ENCODE data around the gene STX18. TPM values are rescaled to one million over a fixed set of nuclear protein-coding genes. Genes with fewer than 3 reads are reported as not detected.

The STX18 gene
- total and polyA plus RNA-seq, 2 of the 13 experiments (the other 11 are each of a cell fraction or from before 2014, with no cell fraction given), result 23.9 to 37.1 TPM

- BruUV-seq (replicated peaks), result no TSS peak
- no peak for TF ChIP-seq TAF15 (IDR thresholded peaks at IDR 0.05; ENCODE audit: low read depth, low read length, poor library complexity, severe bottlenecking)
- TF ChIP-seq ZHX1 (CRISPR knock-in tag; IDR thresholded peaks at IDR 0.05; ENCODE audit: low read depth), result no peak
- no peak for TF ChIP-seq ZFP36L2 (CRISPR knock-in tag; IDR thresholded peaks at IDR 0.05)
- no peak for TF ChIP-seq ZNF549 (CRISPR knock-in tag; IDR thresholded peaks at IDR 0.05)
- TF ChIP-seq SRSF1 (optimal IDR thresholded peaks at IDR 0.05; ENCODE audit: low read depth, low read length), result no peak
- no peak for TF ChIP-seq ZNF546 (CRISPR knock-in tag; conservative IDR thresholded peaks at IDR 0.05)
- no peak for TF ChIP-seq HINFP (CRISPR knock-in tag; IDR thresholded peaks at IDR 0.05; ENCODE audit: low read depth)
- no peak for TF ChIP-seq FOXP1 (IDR thresholded peaks at IDR 0.05)
- TF ChIP-seq FOXP1 (CRISPR knock-in tag; IDR thresholded peaks at IDR 0.05), result no peak
- no peak for TF ChIP-seq ZC3H13 (CRISPR knock-in tag; IDR thresholded peaks at IDR 0.05)
- TF ChIP-seq TBX3 (IDR thresholded peaks at IDR 0.05; ENCODE audit: borderline replicate concordance), result no peak
- TF ChIP-seq AFF4 (CRISPR knock-in tag; IDR thresholded peaks at IDR 0.05), result no peak
- TF ChIP-seq HMGA1 (CRISPR knock-in tag; conservative IDR thresholded peaks at IDR 0.05), result no peak
- no peak for TF ChIP-seq U2AF1 (optimal IDR thresholded peaks at IDR 0.05; ENCODE audit: low read depth, low read length)
- TF ChIP-seq TBX2 (CRISPR knock-in tag; IDR thresholded peaks at IDR 0.05; ENCODE audit: borderline replicate concordance), result no peak
Observed at GRCh38 chr4:4480205-4480604, 61.6 kb downstream of the STX18 start.

More at GRCh38 chr4:4480205-4480604, 61.6 kb downstream of the STX18 start:
- peaks cover 0 to 2% of the 10 kb centered on the region in 2 experiments; a peak in 1 of 5 replicates for H3K36me3 ChIP-seq (replicated peaks in 1 of 2; ENCODE audit: control insufficient read depth in 1 of 2, insufficient read depth in 2 of 2, low read length in 2 of 2)
- H3K27ac ChIP-seq (ENCODE audit: extremely low read length, insufficient read depth, low read length), result no peak overlapping the region
- no peaks in the 10 kb centered on the region for H3K27me3 ChIP-seq (ENCODE audit: control insufficient read depth in 1 of 2, insufficient read depth in 2 of 2, low read length in 2 of 2)
- POLR2A ChIA-PET, result no interaction called here
- peaks cover 25% of the 10 kb centered on the region for H3K4me1 ChIP-seq (ENCODE audit: insufficient read depth, low read length)
- DNase-seq (ENCODE audit: low spot score) (no peak), ATAC-seq (no peak), FAIRE-seq (no peak)
- CTCF ChIA-PET (ENCODE audit: low intra/inter-chr PET ratio, low total read pairs), result no interaction called here
- 83% methylated on average over 7 of the region's 7 CpGs for WGBS (ENCODE audit: low lambda C conversion rate)
- H3K79me2 ChIP-seq (ENCODE audit: insufficient read depth, low read length), result peaks cover 13% of the 10 kb centered on the region
- no peaks in the 10 kb centered on the region for H4K20me1 ChIP-seq (ENCODE audit: insufficient read depth, low read length)
- no peak overlapping the region for H2AFZ ChIP-seq (ENCODE audit: low read length)
- H3K4me3 ChIP-seq (replicated peaks in 1 of 3; ENCODE audit: insufficient read depth in 1 of 3, low read depth in 2 of 3, low read length in 3 of 3), result no peak overlapping the region
- in situ Hi-C loops (cut with HindIII; ENCODE audit: extremely low pct_ligation_motif_present, low pct_unique_long_range_greater_than_20kb), result no loop called here
- H3K9me3 ChIP-seq (ENCODE audit: low read length), result no peaks in the 10 kb centered on the region
- H3K9ac ChIP-seq (ENCODE audit: insufficient read depth, low read depth, low read length), result no peak overlapping the region
- no peak overlapping the region for H3K4me2 ChIP-seq (ENCODE audit: low read depth, low read length)
- intact Hi-C loops (cut with micrococcal nuclease; ENCODE audit: unreplicated experiment), result loop anchor here (10.0 kb wide), 1 partner anchor 165 kb away; no protein-coding TSS in a partner anchor

Measured in HepG2 (cell line).